DOHH2 (cell line): Measurements from ENCODE around the gene BOLA3.

ENCODE experiments used
- CTCF ChIP-seq: fragments of 200-600 bp; sonication (generic); IDR thresholded peaks from one replicate; pipeline ENCODE4 v1.5.1; 2014; ENCODE audit warnings: antibody characterized with exemption, mild to moderate bottlenecking, low read depth, low read length; ENCODE audit not compliant: poor library complexity, severe bottlenecking
- EZH2phosphoT487 ChIP-seq: fragments of 200-600 bp; sonication (generic); IDR thresholded peaks from 2 replicates; pipeline ENCODE4 v1.6.1; 2017; ENCODE audit warnings: borderline replicate concordance, mild to moderate bottlenecking, antibody characterized with exemption, low read length, moderate library complexity, mixed read lengths

- TF ChIP-seq CTCF (peak; percentile 29), EZH2phosphoT487 (no peak)
Observed at GRCh38 chr2:74179063-74179865, 31.6 kb upstream of the BOLA3 start.
